ENCODE measurements around the gene SETD4. TPM values are rescaled to one million over a fixed set of nuclear protein-coding genes. Genes with fewer than 3 reads are reported as not detected.

SETD4 gene
- total and polyA plus RNA-seq, 2 of the 4 experiments (the other 2 are of a cell fraction), result 9.5 to 11.4 TPM

- Histone ChIP-seq H2AK5ac (ENCODE audit: low read depth, low read length) (no peak overlapping the region), H3K56ac (ENCODE audit: extremely low read depth, insufficient read depth, low read length) (no peak overlapping the region), H3K79me1 (ENCODE audit: low read depth in 1 of 2, low read length in 2 of 2) (peaks cover 21 to 40% of the 10 kb centered on the region in 2 experiments), H2BK120ac (ENCODE audit: low read depth, low read length) (no peak overlapping the region), H3K9ac (ENCODE audit: low read depth, low read length) (no peak overlapping the region), H2BK15ac (ENCODE audit: low read depth, low read length) (no peak overlapping the region), H3K27ac (ENCODE audit: insufficient read depth, low read length) (no peak overlapping the region), H2BK20ac (ENCODE audit: low read depth, low read length) (no peak overlapping the region), H3K9me3 (ENCODE audit: control insufficient read depth, insufficient read depth, low read length) (no peaks in the 10 kb centered on the region), H3K23ac (ENCODE audit: low read depth, low read length) (no peak overlapping the region), H2BK5ac (ENCODE audit: low read depth, low read length, poor library complexity, severe bottlenecking) (no peak overlapping the region), H4K20me1 (ENCODE audit: insufficient read depth, low read length) (no peaks in the 10 kb centered on the region), H4K8ac (ENCODE audit: low read depth in 2 of 2, low read length in 2 of 2) (no peak overlapping the region), H3K4me1 (ENCODE audit: control insufficient read depth, insufficient read depth, low read length) (no peaks in the 10 kb centered on the region), H3K4ac (ENCODE audit: low read depth, low read length) (no peak overlapping the region), H3K4me3 (ENCODE audit: insufficient read depth, low read depth, low read length) (no peak overlapping the region), H3K27me3 (ENCODE audit: control insufficient read depth, insufficient read depth, low read length) (no peaks in the 10 kb centered on the region), H3K14ac (replicated peaks; ENCODE audit: low read depth, low read length) (no peak overlapping the region), H3K18ac (ENCODE audit: low read depth, low read length) (no peak overlapping the region), H3K4me2 (ENCODE audit: low read depth, low read length) (no peak overlapping the region), H3K36me3 (ENCODE audit: control insufficient read depth, insufficient read depth, low read length) (peaks cover 49% of the 10 kb centered on the region), H2AFZ (replicated peaks; ENCODE audit: low read length, poor library complexity) (no peak overlapping the region), H2AK9ac (replicated peaks; ENCODE audit: low read depth, low read length, poor library complexity) (no peak overlapping the region), H4K5ac (ENCODE audit: low read depth, low read length) (no peak overlapping the region), H4K91ac (ENCODE audit: insufficient read depth, low read depth, low read length) (no peak overlapping the region), H3K9me1 (ENCODE audit: insufficient read depth, low read length) (peaks cover 10% of the 10 kb centered on the region; the same call in 1 of the 2 replicates)
- dilution Hi-C loops (cut with HindIII; ENCODE audit: low sequenced_read_pairs, unreplicated experiment) (no loop called here), intact Hi-C loops (cut with micrococcal nuclease) (no loop called here), in situ Hi-C loops (cut with MboI; ENCODE audit: low sequenced_read_pairs) (no loop called here)
- ChIA-PET CTCF (no interaction called here), POLR2A (ENCODE audit: unreplicated experiment) (no interaction called here)
- 100% methylated on average over 2 of the region's 10 CpGs; no CpG with 5 or more reads in 1 of the 2 experiments for WGBS, 2 experiments (ENCODE audit: extremely low coverage in 2 of 2, insufficient read length in 1 of 2)
- BruUV-seq (replicated peaks), result no TSS peak
- ATAC-seq (ENCODE audit: low read depth) (no peak), DNase-seq (no peak)
- TF ChIP-seq MAFK (IDR thresholded peaks at IDR 0.05; ENCODE audit: low read depth, low read length) (no peak), USF2 (IDR thresholded peaks at IDR 0.05; ENCODE audit: low read depth, low read length) (no peak), CEBPB (IDR thresholded peaks at IDR 0.05; ENCODE audit: low read depth, low read length) (no peak), POLR2A (IDR thresholded peaks at IDR 0.05; ENCODE audit: low read depth, low read length) (no peak), RAD21 (IDR thresholded peaks at IDR 0.05; ENCODE audit: low read length) (no peak), MXI1 (IDR thresholded peaks at IDR 0.05; ENCODE audit: borderline replicate concordance, low read depth, low read length) (no peak), RCOR1 (IDR thresholded peaks at IDR 0.05; ENCODE audit: insufficient replicate concordance, low read length) (no peak), RFX5 (IDR thresholded peaks at IDR 0.05; ENCODE audit: low read depth, low read length) (no peak), MAZ (IDR thresholded peaks at IDR 0.05; ENCODE audit: borderline replicate concordance, low read depth, low read length) (no peak), CHD1 (IDR thresholded peaks at IDR 0.05; ENCODE audit: low read depth, low read length) (no peak), NFE2L2 (IDR thresholded peaks at IDR 0.05; ENCODE audit: low read depth, low read length) (no peak), SMC3 (IDR thresholded peaks at IDR 0.05; ENCODE audit: low read depth, low read length) (no peak), CTCF (conservative IDR thresholded peaks at IDR 0.05; ENCODE audit: low read depth, low read length) (no peak), ELK1 (IDR thresholded peaks at IDR 0.05; ENCODE audit: borderline replicate concordance, low read depth, low read length) (no peak), FOS (IDR thresholded peaks at IDR 0.05; ENCODE audit: low read depth, low read length) (no peak)
Measured at GRCh38 chr21:36052860-36053714, 7.2 kb downstream of the SETD4 start.

Data from IMR-90 (cell line).